Activated naive CD4-positive, alpha-beta T cell treated with anti-CD3 and anti-CD28 coated beads, Interleukin-2, amount 50 U/mL, for 24 hours (primary cell): ENCODE results near the gene YWHAB.
"Not testable (repeated sequence)": the region's sequence is repeated elsewhere in the genome, so short reads cannot be mapped to it uniquely, and the experiment has no call there.

ENCODE experiments used
- H3K27ac Mint-ChIP-seq: one replicate; pipeline ENCODE4 v1.8.0; 2021; ENCODE audit warnings: mild to moderate bottlenecking, mixed read lengths
- H3K27me3 Mint-ChIP-seq: one replicate; pipeline ENCODE4 v1.8.0; 2021; ENCODE audit warnings: mixed read lengths
- H3K36me3 Mint-ChIP-seq: one replicate; pipeline ENCODE4 v1.8.0; 2021; ENCODE audit warnings: mixed read lengths
- H3K4me1 Mint-ChIP-seq: one replicate; pipeline ENCODE4 v1.8.0; 2021; ENCODE audit warnings: mixed read lengths
- H3K4me3 Mint-ChIP-seq: one replicate; pipeline ENCODE4 v1.8.0; 2021; ENCODE audit warnings: mild to moderate bottlenecking, mixed read lengths
- H3K9me3 Mint-ChIP-seq: one replicate; pipeline ENCODE4 v1.8.0; 2021; ENCODE audit warnings: mixed read lengths

Gene YWHAB

GRCh38 chr20:44858606-44859360, 26.7 kb upstream of the YWHAB start:
- Mint-ChIP-seq H3K27ac (no peak overlapping the region), H3K4me1 (peaks cover 16% of the 10 kb centered on the region), H3K27me3 (no peaks in the 10 kb centered on the region), H3K36me3 (peaks cover 3% of the 10 kb centered on the region), H3K9me3 (no peaks in the 10 kb centered on the region), H3K4me3 (no peak overlapping the region)

- Mint-ChIP-seq H3K4me3 (no peak overlapping the region), H3K27me3 (no peaks in the 10 kb centered on the region), H3K27ac (no peak overlapping the region), H3K36me3 (no peaks in the 10 kb centered on the region), H3K9me3 (no peaks in the 10 kb centered on the region), H3K4me1 (peaks cover 16% of the 10 kb centered on the region)
Observed at GRCh38 chr20:44861531-44862006, 23.9 kb upstream of the YWHAB start.

GRCh38 chr20:44862286-44862685, 23.2 kb upstream of the YWHAB start:
- Mint-ChIP-seq H3K4me1 (peaks cover 21% of the 10 kb centered on the region), H3K27me3 (no peaks in the 10 kb centered on the region), H3K9me3 (no peaks in the 10 kb centered on the region), H3K27ac (no peak overlapping the region), H3K36me3 (no peaks in the 10 kb centered on the region), H3K4me3 (no peak overlapping the region)

GRCh38 chr20:44863365-44864084, 22.0 kb upstream of the YWHAB start:
- not testable (repeated sequence) for H3K27ac Mint-ChIP-seq, H3K4me3 Mint-ChIP-seq, H3K9me3 Mint-ChIP-seq, H3K36me3 Mint-ChIP-seq, H3K27me3 Mint-ChIP-seq
- peaks cover 20% of the 10 kb centered on the region for H3K4me1 Mint-ChIP-seq

GRCh38 chr20:44864493-44864892, 21.0 kb upstream of the YWHAB start:
- not testable (repeated sequence) for H3K9me3 Mint-ChIP-seq, H3K4me3 Mint-ChIP-seq, H3K27ac Mint-ChIP-seq, H3K36me3 Mint-ChIP-seq, H3K27me3 Mint-ChIP-seq
- peaks cover 12% of the 10 kb centered on the region for H3K4me1 Mint-ChIP-seq

- Mint-ChIP-seq H3K36me3 (no peaks in the 10 kb centered on the region), H3K27me3 (no peaks in the 10 kb centered on the region), H3K4me3 (peak overlapping the region; percentile 69), H3K27ac (no peak overlapping the region), H3K9me3 (no peaks in the 10 kb centered on the region), H3K4me1 (peaks cover 9% of the 10 kb centered on the region)
Observed at GRCh38 chr20:44866703-44867335, 18.7 kb upstream of the YWHAB start.

GRCh38 chr20:44869471-44869870, 16.0 kb upstream of the YWHAB start:
- peaks cover 9% of the 10 kb centered on the region for H3K4me1 Mint-ChIP-seq
- no peaks in the 10 kb centered on the region for H3K36me3 Mint-ChIP-seq
- H3K27me3 Mint-ChIP-seq = no peaks in the 10 kb centered on the region
- H3K9me3 Mint-ChIP-seq = no peaks in the 10 kb centered on the region
- H3K27ac Mint-ChIP-seq = no peak overlapping the region
- no peak overlapping the region for H3K4me3 Mint-ChIP-seq

- Mint-ChIP-seq H3K27ac (peak overlapping the region; percentile 52), H3K4me1 (peaks cover 56% of the 10 kb centered on the region)
- not testable (repeated sequence) for H3K36me3 Mint-ChIP-seq, H3K27me3 Mint-ChIP-seq, H3K9me3 Mint-ChIP-seq, H3K4me3 Mint-ChIP-seq
Observed at GRCh38 chr20:44882360-44882759, 3.1 kb upstream of the YWHAB start.

- H3K36me3 Mint-ChIP-seq = peaks cover 7% of the 10 kb centered on the region
- no peaks in the 10 kb centered on the region for H3K27me3 Mint-ChIP-seq
- peak overlapping the region; percentile 96 for H3K4me3 Mint-ChIP-seq
- no peaks in the 10 kb centered on the region for H3K9me3 Mint-ChIP-seq
- H3K4me1 Mint-ChIP-seq = peaks cover 62% of the 10 kb centered on the region
- peak overlapping the region; percentile 96 for H3K27ac Mint-ChIP-seq
Observed at GRCh38 chr20:44883214-44883902, 2.1 kb upstream of the YWHAB start.

- H3K9me3 Mint-ChIP-seq = no peaks in the 10 kb centered on the region
- H3K4me3 Mint-ChIP-seq = peak overlapping the region; percentile 96
- H3K36me3 Mint-ChIP-seq = peaks cover 7% of the 10 kb centered on the region
- H3K27ac Mint-ChIP-seq = peak overlapping the region; percentile 96
- H3K4me1 Mint-ChIP-seq = peaks cover 70% of the 10 kb centered on the region
- H3K27me3 Mint-ChIP-seq = no peaks in the 10 kb centered on the region
Observed at GRCh38 chr20:44884907-44885391, 556 bp upstream of the YWHAB start.

GRCh38 chr20:44886266-44886651, 754 bp downstream of the YWHAB start:
- Mint-ChIP-seq H3K4me1 (peaks cover 76% of the 10 kb centered on the region), H3K27me3 (no peaks in the 10 kb centered on the region), H3K4me3 (peak overlapping the region; percentile 97), H3K36me3 (peaks cover 7% of the 10 kb centered on the region), H3K9me3 (no peaks in the 10 kb centered on the region), H3K27ac (peak overlapping the region; percentile 96)

- H3K36me3 Mint-ChIP-seq = peaks cover 7% of the 10 kb centered on the region
- H3K27me3 Mint-ChIP-seq = no peaks in the 10 kb centered on the region
- H3K27ac Mint-ChIP-seq = peak overlapping the region; percentile 96
- H3K4me3 Mint-ChIP-seq = peak overlapping the region; percentile 97
- peaks cover 79% of the 10 kb centered on the region for H3K4me1 Mint-ChIP-seq
- H3K9me3 Mint-ChIP-seq = no peaks in the 10 kb centered on the region
Observed at GRCh38 chr20:44886828-44887227, 1.3 kb downstream of the YWHAB start.

GRCh38 chr20:44887466-44887865, 2.0 kb downstream of the YWHAB start:
- H3K4me1 Mint-ChIP-seq = peaks cover 79% of the 10 kb centered on the region
- no peaks in the 10 kb centered on the region for H3K27me3 Mint-ChIP-seq
- peaks cover 7% of the 10 kb centered on the region for H3K36me3 Mint-ChIP-seq
- H3K9me3 Mint-ChIP-seq = no peaks in the 10 kb centered on the region
- peak overlapping the region; percentile 97 for H3K4me3 Mint-ChIP-seq
- H3K27ac Mint-ChIP-seq = peak overlapping the region; percentile 59

GRCh38 chr20:44888226-44889103, 3.0 kb downstream of the YWHAB start:
- Mint-ChIP-seq H3K27me3 (no peaks in the 10 kb centered on the region), H3K4me3 (peak overlapping the region; percentile 97), H3K36me3 (peaks cover 8% of the 10 kb centered on the region), H3K27ac (peak overlapping the region; percentile 78), H3K9me3 (no peaks in the 10 kb centered on the region), H3K4me1 (peaks cover 78% of the 10 kb centered on the region)
